Kidney (tissue), 22 donors: ENCODE measurements around the gene SLC25A13. TPM values are rescaled to one million over a fixed set of nuclear protein-coding genes. Genes with fewer than 3 reads are reported as not detected.
"Not testable (repeated sequence)": the region's sequence is repeated elsewhere in the genome, so short reads cannot be mapped to it uniquely, and the experiment has no call there.

ENCODE experiments used
- DNase-seq, 5 donors: peaks; one replicate each; pipeline ENCODE4 v3.0.0-alpha.2; 2013 to 2020
- FAIRE-seq: peaks from 2 replicates; lab custom pipeline; 2012; peaks lifted over from hg19 to GRCh38; lab: Jason Lieb, UNC
- H3K27ac ChIP-seq, 2 donors: one replicate each; pipeline ENCODE4 v1.7.0; 2013; ENCODE audit warnings: low read depth in 2 of 2, low read length in 2 of 2, inconsistent platforms in 1 of 2
- H3K27me3 ChIP-seq: one replicate; pipeline ENCODE4 v1.7.1; 2013; ENCODE audit warnings: low read length, inconsistent platforms; ENCODE audit not compliant: control insufficient read depth, insufficient read depth
- H3K36me3 ChIP-seq, 3 donors: one replicate each; pipeline versions ENCODE4 v1.7.0 to v1.7.1; 2013; ENCODE audit warnings: low read length in 3 of 3, control low read depth in 1 of 3, inconsistent platforms in 1 of 3; ENCODE audit not compliant: insufficient read depth in 3 of 3, control insufficient read depth in 2 of 3
- H3K4me1 ChIP-seq, 3 donors: one replicate each; pipeline versions ENCODE4 v1.7.0 to v1.7.1; 2013; ENCODE audit warnings: low read length in 3 of 3, inconsistent platforms in 1 of 3, low read depth in 1 of 3; ENCODE audit not compliant: control insufficient read depth in 2 of 3, insufficient read depth in 2 of 3
- H3K4me3 ChIP-seq, 3 donors: one replicate each; pipeline versions ENCODE4 v1.7.0 to v1.8.1; 2013; ENCODE audit warnings: low read length in 3 of 3, control low read depth in 1 of 3, inconsistent platforms in 1 of 3
- H3K9ac ChIP-seq, 3 donors: one replicate each; pipeline versions ENCODE4 v1.7.0 to v1.7.1; 2013; ENCODE audit warnings: low read length in 3 of 3, control low read depth in 1 of 3, inconsistent platforms in 1 of 3
- H3K9me3 ChIP-seq, 3 donors: one replicate each; pipeline versions ENCODE4 v1.7.0 to v1.7.1; 2013; ENCODE audit warnings: low read length in 3 of 3, control low read depth in 1 of 3, inconsistent platforms in 1 of 3; ENCODE audit not compliant: control insufficient read depth in 2 of 3, insufficient read depth in 1 of 3
- CTCF ChIP-seq: IDR thresholded peaks from 3 replicates; pipeline ENCODE4 v1.5.1; 2012; ENCODE audit warnings: mild to moderate bottlenecking, moderate library complexity, borderline replicate concordance; ENCODE audit not compliant: insufficient read depth; ENCODE audit errors: extremely low read depth
- intact Hi-C: fragments of 100-400 bp; cut with DNase I; formaldehyde crosslinking; loops from one replicate; pipeline ENCODE4 v1.11.1; 2022
- long read RNA-seq, 10 donors: library from polyadenylated mRNA in 1 of 10; unstranded in 1 of 10; transcript quantifications; one replicate each; pipeline ENCODE4 v2.0.0 and lab custom pipeline, GENCODE V29; 2021 to 2026
- polyA plus RNA-seq: library from polyadenylated mRNA; stranded (reverse); fragments of 350-450 nt; fragmentation: Illumina TruSeq; extraction: RNeasy Lipid Tissue Mini Kit (QIAGEN cat#74804); gene quantifications from one replicate; pipeline ENCODE4 v1.2.3, GENCODE V29; 2014; ENCODE audit warnings: low read depth, low replicate concordance; ENCODE audit not compliant: insufficient read depth
- total RNA-seq: library from RNA; stranded (reverse); fragmentation: NEBNext Ultra II Directional; extraction: Animal tissue kit (Norgen Biotek cat#: 25700); gene quantifications from one replicate; pipeline ENCODE4 v1.2.1, GENCODE V29; 2021
- donor health status: control.
- donor health status: control.
- donor health status: control.
- donor health status: control.
- donor health status: control.
- donor health status: DM: yes; HTN: yes; CAD: no.
- donor health status: Normal renal cell carcinoma (clear cell type).

SLC25A13 gene
- total RNA-seq, result 32.1 TPM
- 23.9 TPM for polyA plus RNA-seq
- long read RNA-seq, donor 1, transcript SLC25A13-201 (18 exons, 3,136 nt), result major isoform, 6 of 6 reads
- long read RNA-seq, donor 1, partial matches to known transcripts, result 0 of 6 reads
- long read RNA-seq, donor 1, other reads (novel, unspliced or antisense), result 0 of 6 reads
- long read RNA-seq, donor 2, transcript SLC25A13-201 (18 exons, 3,136 nt), result major isoform, 7 of 8 reads
- long read RNA-seq, donor 2, partial matches to known transcripts, result 0 of 8 reads
- long read RNA-seq, donor 2, other reads (novel, unspliced or antisense), result 0 of 8 reads
- long read RNA-seq, donor 3, partial matches to known transcripts, result 0 of 1 reads
- long read RNA-seq, donor 3, other reads (novel, unspliced or antisense), result 0 of 1 reads
- long read RNA-seq, donor 4, transcript SLC25A13-201 (18 exons, 3,136 nt), result major isoform, 5 of 5 reads
- long read RNA-seq, donor 4, partial matches to known transcripts, result 0 of 5 reads
- long read RNA-seq, donor 4, other reads (novel, unspliced or antisense), result 0 of 5 reads
- long read RNA-seq, donor 5, partial matches to known transcripts, result 0 of 1 reads
- long read RNA-seq, donor 5, other reads (novel, unspliced or antisense), result 0 of 1 reads
- long read RNA-seq, donor 6, transcript SLC25A13-201 (18 exons, 3,136 nt), result major isoform, 5 of 16 reads
- long read RNA-seq, donor 6, partial matches to known transcripts, result 10 of 16 reads
- long read RNA-seq, donor 6, other reads (novel, unspliced or antisense), result 0 of 16 reads
- long read RNA-seq, donor 7, transcript SLC25A13-201 (18 exons, 3,136 nt), result major isoform, 5 of 16 reads
- long read RNA-seq, donor 7, partial matches to known transcripts, result 4 of 16 reads
- long read RNA-seq, donor 7, other reads (novel, unspliced or antisense), result 7 of 16 reads
- long read RNA-seq, donor 8, transcript SLC25A13-201 (18 exons, 3,136 nt), result major isoform, 6 of 17 reads
- long read RNA-seq, donor 8, partial matches to known transcripts, result 11 of 17 reads
- long read RNA-seq, donor 8, other reads (novel, unspliced or antisense), result 0 of 17 reads
- long read RNA-seq, donor 9, partial matches to known transcripts, result 0 of 3 reads
- long read RNA-seq, donor 9, other reads (novel, unspliced or antisense), result 0 of 3 reads
- long read RNA-seq, donor 10, transcript SLC25A13-201 (18 exons, 3,136 nt), result major isoform, 7 of 7 reads
- long read RNA-seq, donor 10, partial matches to known transcripts, result 0 of 7 reads
- long read RNA-seq, donor 10, other reads (novel, unspliced or antisense), result 0 of 7 reads

- intact Hi-C loops, result no loop called here
- no peak for TF ChIP-seq CTCF
- no peak for FAIRE-seq
Observed at GRCh38 chr7:96321658-96322372, at the start of gene SLC25A13. Gene SLC25A13, minus strand, starts transcription at chr7:96322098. Its CDS starts 142 bp downstream, at chr7:96321956.

GRCh38 chr7:96365916-96366315 is 44.0 kb upstream of the SLC25A13 start:
- H3K4me3 ChIP-seq, FAIRE-seq, DNase-seq, H3K4me1 ChIP-seq, intact Hi-C loops, H3K9ac ChIP-seq, H3K36me3 ChIP-seq, H3K27me3 ChIP-seq, H3K9me3 ChIP-seq, H3K27ac ChIP-seq: not testable (repeated sequence)

More at GRCh38 chr7:96321658-96322372, at the start of gene SLC25A13:
- Histone ChIP-seq H3K36me3 (no peaks in the 10 kb centered on the region), H3K9ac (peak within 1 kb of the TSS; percentile 30 to 90 (median 63)), H3K9me3 (no peaks in the 10 kb centered on the region), H3K27ac (peak within 1 kb of the TSS; percentile 98 to 99), H3K4me3 (peak within 1 kb of the TSS; percentile 53 to 80 (median 58)), H3K27me3 (no peaks in the 10 kb centered on the region), H3K4me1 (peaks cover 3 to 26% (median 10%) of the 10 kb centered on the region in 3 donors)
- DNase-seq, result peak; percentile 83 to 98 (median 91)

GRCh38 chr7:96361116-96361857 is 39.4 kb upstream of the SLC25A13 start:
- no peak for DNase-seq
- TF ChIP-seq CTCF, result no peak
- intact Hi-C loops, result no loop called here
- H3K9me3 ChIP-seq, result no peaks in the 10 kb centered on the region
- no peak overlapping the region for H3K27ac ChIP-seq
- H3K4me1 ChIP-seq, result no peaks in the 10 kb centered on the region
- H3K36me3 ChIP-seq, result no peaks in the 10 kb centered on the region
- no peaks in the 10 kb centered on the region for H3K27me3 ChIP-seq
- no peak for FAIRE-seq
- H3K4me3 ChIP-seq, result no peak overlapping the region
- H3K9ac ChIP-seq, result no peak overlapping the region
